HAP-1 (cell line): Measurements from ENCODE around the gene PDE4B.

Experiments used
- DNase-seq, 2 experiments: peaks; one replicate each; pipeline ENCODE4 v3.0.0-alpha.2; 2016 to 2020; ENCODE audit warnings: low spot score in 2 of 2
- H3K27me3 ChIP-seq: fragments of 250-450 bp; sonication (Bioruptor Pico); 2 replicates; pipeline ENCODE4 v1.5.1; 2020; ENCODE audit warnings: low read depth, mild to moderate bottlenecking, moderate library complexity
- H3K36me3 ChIP-seq: fragments of 250-450 bp; sonication (Bioruptor Pico); replicated peaks from 2 replicates; pipeline ENCODE4 v1.5.1; 2020; ENCODE audit warnings: mild to moderate bottlenecking
- H3K4me1 ChIP-seq: fragments of 250-450 bp; sonication (Bioruptor Pico); 2 replicates; pipeline ENCODE4 v1.5.1; 2020; ENCODE audit warnings: mild to moderate bottlenecking
- H3K4me3 ChIP-seq: fragments of 250-450 bp; sonication (Bioruptor Pico); 2 replicates; pipeline ENCODE4 v1.5.1; 2020; ENCODE audit warnings: mild to moderate bottlenecking, moderate library complexity
- H3K9me3 ChIP-seq: fragments of 250-450 bp; sonication (Bioruptor Pico); 2 replicates; pipeline ENCODE4 v1.5.1; 2020; ENCODE audit warnings: mild to moderate bottlenecking, moderate library complexity
- in situ Hi-C: fragments of 300-500 bp; cut with MboI; formaldehyde crosslinking; loops from 3 replicates; pipeline ENCODE4 v1.14.3; 2020; ENCODE audit warnings: low sequenced_read_pairs, inconsistent platforms, mixed read lengths

Gene PDE4B

DNA sequence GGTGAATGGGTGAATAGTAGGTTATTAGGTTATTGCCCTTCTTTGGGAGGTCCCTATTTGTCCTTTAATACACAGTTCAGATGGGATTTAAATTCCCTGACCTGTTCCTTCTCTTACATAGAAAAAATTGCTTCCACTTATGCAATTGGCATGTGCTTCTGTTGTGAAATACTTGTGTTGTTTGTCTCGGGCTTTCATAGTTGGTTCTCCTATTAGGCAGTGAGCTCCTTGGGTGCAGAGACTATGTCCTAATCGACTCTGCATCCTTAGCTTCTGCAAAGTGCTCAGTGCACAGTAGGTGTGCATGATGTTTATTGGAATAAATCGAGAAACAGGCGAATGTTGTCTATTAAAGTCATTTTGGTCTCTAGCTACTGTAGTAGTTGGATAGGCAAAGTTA, 1.3 kb upstream of the PDE4B start:
- no peaks in the 10 kb centered on the region for H3K36me3 ChIP-seq
- H3K4me1 ChIP-seq, result no peaks in the 10 kb centered on the region
- in situ Hi-C loops, result no loop called here
- no peak overlapping the region for H3K4me3 ChIP-seq
- no peak for DNase-seq
- H3K9me3 ChIP-seq, result no peaks in the 10 kb centered on the region
- peaks cover 16% of the 10 kb centered on the region for H3K27me3 ChIP-seq

- Histone ChIP-seq H3K4me3 (no peak overlapping the region), H3K36me3 (no peaks in the 10 kb centered on the region), H3K4me1 (no peaks in the 10 kb centered on the region), H3K9me3 (no peaks in the 10 kb centered on the region), H3K27me3 (peaks cover 16% of the 10 kb centered on the region)
- in situ Hi-C loops, result no loop called here
- no peak for DNase-seq
Measured at GRCh38 chr1:65791801-65792668, 660 bp upstream of the PDE4B start.

DNA sequence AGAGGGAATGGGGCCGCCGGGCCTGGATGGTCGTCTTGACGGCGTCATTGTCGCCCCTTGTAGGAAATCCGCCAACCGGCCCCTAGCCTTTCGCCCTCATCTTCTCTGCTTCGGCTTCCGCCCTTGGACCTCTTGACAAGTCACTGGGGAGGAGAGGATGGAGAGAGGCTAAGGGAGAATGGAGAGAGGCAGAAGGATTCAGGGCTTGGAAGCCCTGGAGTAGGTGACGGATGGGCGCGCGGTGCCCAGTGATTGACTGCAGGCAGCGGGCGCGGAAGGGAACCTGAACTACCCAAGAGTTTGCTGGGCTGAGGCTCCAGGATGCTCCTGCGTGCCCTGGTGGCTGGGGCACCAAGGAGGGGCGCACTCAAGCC, 651 bp downstream of the PDE4B start:
- no peaks in the 10 kb centered on the region for H3K36me3 ChIP-seq
- peaks cover 16% of the 10 kb centered on the region for H3K27me3 ChIP-seq
- DNase-seq, result no peak
- in situ Hi-C loops, result no loop called here
- no peaks in the 10 kb centered on the region for H3K9me3 ChIP-seq
- H3K4me1 ChIP-seq, result no peaks in the 10 kb centered on the region
- no peak overlapping the region for H3K4me3 ChIP-seq

DNA sequence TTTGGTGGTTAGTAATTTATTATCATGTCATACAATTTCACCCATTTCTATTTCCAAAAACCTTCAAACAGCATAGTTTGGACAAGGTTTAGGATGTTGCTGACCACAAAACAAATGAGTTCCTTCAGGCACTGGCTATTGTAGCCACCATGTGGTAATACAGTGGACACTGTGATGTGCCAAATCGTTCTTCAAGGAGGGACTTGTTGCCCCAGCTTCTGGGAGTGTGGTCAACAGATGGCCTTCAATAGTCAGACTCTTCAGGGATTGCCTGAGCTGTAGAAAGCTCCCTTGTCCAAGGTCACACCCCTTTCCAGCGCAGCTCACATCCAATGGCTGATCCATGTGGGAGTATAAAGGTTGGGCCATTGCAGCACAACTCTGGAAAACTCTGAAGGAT, 2.6 kb downstream of the PDE4B start:
- Histone ChIP-seq H3K4me1 (no peaks in the 10 kb centered on the region), H3K36me3 (no peaks in the 10 kb centered on the region), H3K4me3 (no peak overlapping the region), H3K9me3 (no peaks in the 10 kb centered on the region), H3K27me3 (peaks cover 16% of the 10 kb centered on the region)
- DNase-seq, result no peak
- in situ Hi-C loops, result no loop called here

- Histone ChIP-seq H3K4me3 (no peak overlapping the region), H3K4me1 (no peaks in the 10 kb centered on the region), H3K9me3 (no peaks in the 10 kb centered on the region), H3K27me3 (0 out of 2 replicates have a peak, but pooled peaks cover 2% of the 10 kb centered on the region), H3K36me3 (no peaks in the 10 kb centered on the region)
- DNase-seq, result no peak
- in situ Hi-C loops, result no loop called here
Measured at GRCh38 chr1:65799601-65800000, 6.9 kb downstream of the PDE4B start.

DNA sequence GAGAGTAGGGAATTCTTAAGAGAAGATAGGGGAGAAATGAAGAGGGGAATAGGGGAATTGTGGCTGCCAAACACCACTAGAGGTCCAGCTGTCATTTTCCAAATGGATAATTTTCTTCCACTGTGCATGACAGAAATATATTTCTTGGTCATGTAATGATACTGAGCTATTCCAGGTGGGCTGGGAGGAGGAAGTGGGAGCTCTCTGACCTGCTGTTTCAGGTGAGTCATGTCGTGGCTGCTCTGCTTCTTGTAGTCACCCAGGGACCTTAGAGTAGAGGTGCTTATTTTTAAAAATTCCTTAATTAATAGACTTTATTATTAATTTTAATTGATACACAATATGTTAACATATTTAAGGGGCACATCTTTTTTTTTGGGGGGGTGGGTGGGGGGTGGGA, 11.9 kb downstream of the PDE4B start:
- H3K36me3 ChIP-seq, result no peaks in the 10 kb centered on the region
- DNase-seq, result no peak
- H3K9me3 ChIP-seq, result no peaks in the 10 kb centered on the region
- H3K27me3 ChIP-seq, result no peaks in the 10 kb centered on the region
- H3K4me3 ChIP-seq, result no peak overlapping the region
- no peaks in the 10 kb centered on the region for H3K4me1 ChIP-seq
- in situ Hi-C loops, result no loop called here

DNA sequence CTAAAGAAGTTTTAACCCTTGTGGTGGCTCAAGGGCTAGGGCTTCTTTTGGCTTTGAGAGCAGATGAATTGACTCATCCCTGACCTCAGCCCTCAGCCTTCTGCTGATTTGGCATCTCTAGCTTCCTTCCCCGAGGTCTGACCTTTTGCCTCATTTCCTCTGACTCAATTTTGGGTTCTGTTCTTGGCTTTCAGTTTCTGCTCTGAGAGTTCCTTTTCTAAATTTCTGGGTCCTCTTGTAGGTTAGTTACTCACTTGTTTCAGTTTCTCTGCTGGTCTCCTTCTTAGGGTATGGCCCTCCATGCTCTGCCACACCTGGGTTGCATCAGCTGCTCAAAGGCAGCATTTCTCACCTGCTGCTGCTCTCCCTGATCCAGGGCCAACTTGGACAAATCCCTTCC, 19.4 kb downstream of the PDE4B start:
- no peak for DNase-seq
- Histone ChIP-seq H3K36me3 (no peaks in the 10 kb centered on the region), H3K4me3 (no peak overlapping the region)

GRCh38 chr1:65813956-65814355, 21.3 kb downstream of the PDE4B start:
- Histone ChIP-seq H3K4me3 (no peak overlapping the region), H3K4me1 (no peaks in the 10 kb centered on the region), H3K36me3 (no peaks in the 10 kb centered on the region), H3K27me3 (no peaks in the 10 kb centered on the region), H3K9me3 (no peaks in the 10 kb centered on the region)
- no peak for DNase-seq
- in situ Hi-C loops, result no loop called here

More for the DNA sequence above, 19.4 kb downstream of the PDE4B start:
- no peaks in the 10 kb centered on the region for H3K27me3 ChIP-seq
- in situ Hi-C loops, result no loop called here
- no peaks in the 10 kb centered on the region for H3K9me3 ChIP-seq
- no peaks in the 10 kb centered on the region for H3K4me1 ChIP-seq

DNA sequence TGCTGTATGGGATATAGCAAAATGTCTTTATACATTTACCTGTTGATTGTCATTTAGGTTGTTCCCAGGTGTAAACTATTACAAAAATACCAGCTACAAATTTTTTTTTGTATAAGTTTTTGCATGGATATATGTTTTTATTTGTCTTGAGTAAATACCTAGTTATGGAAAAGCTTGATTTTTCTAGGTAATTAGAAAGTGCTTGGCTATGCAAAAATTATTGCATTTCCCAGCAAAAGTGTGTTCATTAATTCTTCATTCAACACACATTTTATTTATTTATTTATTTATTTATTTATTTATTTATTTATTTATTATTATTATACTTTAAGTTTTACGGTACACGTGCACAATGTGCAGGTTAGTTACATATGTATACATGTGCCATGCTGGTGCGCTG, 22.1 kb downstream of the PDE4B start:
- no peaks in the 10 kb centered on the region for H3K4me1 ChIP-seq
- no peak overlapping the region for H3K4me3 ChIP-seq
- H3K36me3 ChIP-seq, result no peaks in the 10 kb centered on the region
- no peaks in the 10 kb centered on the region for H3K27me3 ChIP-seq
- no peaks in the 10 kb centered on the region for H3K9me3 ChIP-seq
- in situ Hi-C loops, result no loop called here
- DNase-seq, result no peak

DNA sequence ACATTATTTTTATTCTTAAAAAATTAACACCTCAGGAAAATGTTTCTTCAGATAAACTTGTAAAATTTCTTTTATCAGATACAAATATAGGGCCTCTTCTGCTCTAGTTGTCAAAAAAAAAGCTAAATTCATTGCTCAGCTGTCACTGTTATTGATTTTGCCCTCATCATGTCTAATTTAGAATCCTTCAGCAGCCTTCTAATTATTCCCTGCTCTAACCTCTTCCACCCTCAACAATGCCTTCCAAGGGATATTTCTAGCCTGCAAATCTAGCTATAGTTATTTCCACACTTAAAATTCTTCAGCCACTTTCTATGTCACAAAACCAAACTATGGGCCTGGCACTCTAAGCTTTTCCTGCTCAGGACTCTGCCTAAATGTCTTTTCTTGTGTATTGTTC, 25.2 kb downstream of the PDE4B start:
- Histone ChIP-seq H3K9me3 (no peaks in the 10 kb centered on the region), H3K4me1 (no peaks in the 10 kb centered on the region), H3K36me3 (no peaks in the 10 kb centered on the region)

DNA sequence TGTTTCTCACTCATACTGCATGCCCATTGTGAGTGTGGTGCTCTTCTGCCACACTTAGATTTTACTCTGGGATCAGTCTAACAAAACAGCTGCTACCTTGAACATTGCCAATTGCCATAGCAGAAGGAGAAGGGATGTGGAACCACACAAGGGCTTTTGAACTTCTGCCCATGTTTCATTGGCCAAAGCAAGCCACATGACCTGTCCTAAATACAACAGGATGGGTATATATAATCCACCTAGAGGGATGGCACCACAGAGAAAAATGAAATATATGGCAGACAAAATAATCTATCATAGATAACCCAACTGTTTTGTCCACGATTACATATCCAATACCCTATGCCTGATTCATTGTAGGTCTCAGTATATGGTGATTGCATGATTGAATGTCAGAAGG, 26.3 kb downstream of the PDE4B start:
- H3K9me3 ChIP-seq, result no peaks in the 10 kb centered on the region
- H3K4me1 ChIP-seq, result no peaks in the 10 kb centered on the region
- no peak for DNase-seq
- H3K4me3 ChIP-seq, result no peak overlapping the region
- H3K27me3 ChIP-seq, result no peaks in the 10 kb centered on the region
- no peaks in the 10 kb centered on the region for H3K36me3 ChIP-seq
- in situ Hi-C loops, result no loop called here

More for the DNA sequence above, 25.2 kb downstream of the PDE4B start:
- in situ Hi-C loops, result no loop called here
- no peak overlapping the region for H3K4me3 ChIP-seq
- DNase-seq, result no peak
- no peaks in the 10 kb centered on the region for H3K27me3 ChIP-seq

DNA sequence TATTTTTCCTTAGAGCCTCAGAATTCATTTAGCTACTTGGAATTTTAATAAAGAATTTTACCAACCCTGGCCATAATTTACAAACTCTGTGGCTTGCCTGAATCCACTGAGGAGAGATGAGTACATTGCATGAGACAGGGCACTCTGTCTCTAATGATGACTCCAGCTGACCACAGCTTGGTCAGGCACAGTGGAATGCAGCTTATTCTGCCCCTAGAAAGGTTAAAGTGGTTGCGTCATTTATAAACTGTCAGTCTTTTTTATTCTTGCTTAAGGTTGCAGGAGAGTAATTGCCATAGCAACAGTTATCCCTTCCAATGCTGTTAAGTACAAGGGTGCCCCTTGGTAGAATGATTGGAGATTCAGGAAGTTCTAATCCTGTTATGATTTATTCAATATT, 28.3 kb downstream of the PDE4B start:
- Histone ChIP-seq H3K27me3 (no peaks in the 10 kb centered on the region), H3K4me1 (no peaks in the 10 kb centered on the region), H3K4me3 (no peak overlapping the region), H3K36me3 (no peaks in the 10 kb centered on the region), H3K9me3 (no peaks in the 10 kb centered on the region)
- no peak for DNase-seq
- in situ Hi-C loops, result no loop called here

GRCh38 chr1:65821386-65821785, 28.7 kb downstream of the PDE4B start:
- no peak overlapping the region for H3K4me3 ChIP-seq
- in situ Hi-C loops, result no loop called here
- DNase-seq, result no peak
- no peaks in the 10 kb centered on the region for H3K4me1 ChIP-seq
- H3K27me3 ChIP-seq, result no peaks in the 10 kb centered on the region
- H3K36me3 ChIP-seq, result no peaks in the 10 kb centered on the region
- H3K9me3 ChIP-seq, result no peaks in the 10 kb centered on the region

GRCh38 chr1:65824103-65824502, 31.4 kb downstream of the PDE4B start:
- Histone ChIP-seq H3K36me3 (no peaks in the 10 kb centered on the region), H3K4me3 (no peak overlapping the region), H3K27me3 (no peaks in the 10 kb centered on the region), H3K4me1 (no peaks in the 10 kb centered on the region), H3K9me3 (no peaks in the 10 kb centered on the region)
- in situ Hi-C loops, result no loop called here
- DNase-seq, result no peak

DNA sequence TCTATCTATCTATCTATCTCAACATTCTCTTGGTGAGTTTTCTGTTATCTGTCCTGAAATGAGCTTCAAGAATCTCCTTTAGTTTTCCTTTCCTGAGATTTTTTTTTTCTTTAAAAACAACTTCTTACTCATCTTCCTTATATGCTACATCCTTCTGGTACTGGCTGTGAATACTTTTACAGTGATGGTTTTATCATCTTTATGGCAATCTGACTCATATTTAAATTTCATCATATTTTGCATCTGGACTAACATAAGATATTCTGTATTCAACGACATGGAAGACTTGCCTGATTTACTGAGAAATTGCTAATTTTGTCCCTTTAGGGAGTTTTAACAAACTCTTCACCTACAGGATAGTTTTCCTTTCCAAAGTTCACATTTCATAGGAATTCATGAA, 33.0 kb downstream of the PDE4B start:
- H3K4me1 ChIP-seq, result no peaks in the 10 kb centered on the region
- H3K27me3 ChIP-seq, result no peaks in the 10 kb centered on the region
- H3K9me3 ChIP-seq, result no peaks in the 10 kb centered on the region
- H3K36me3 ChIP-seq, result no peaks in the 10 kb centered on the region
- H3K4me3 ChIP-seq, result no peak overlapping the region
- in situ Hi-C loops, result no loop called here
- DNase-seq, result no peak
